HG02610 (cell line): Measurements from ENCODE around the gene BRINP1.
"Not testable (repeated sequence)": the region's sequence is repeated elsewhere in the genome, so short reads cannot be mapped to it uniquely, and the experiment has no call there.

ENCODE experiments used
- ATAC-seq: cut with Tn5 transposase; IDR thresholded peaks from one replicate; pipeline ENCODE4 v1.9.1; 2021; ENCODE audit warnings: mild to moderate bottlenecking, moderate library complexity; ENCODE audit not compliant: unreplicated experiment

The BRINP1 gene

DNA sequence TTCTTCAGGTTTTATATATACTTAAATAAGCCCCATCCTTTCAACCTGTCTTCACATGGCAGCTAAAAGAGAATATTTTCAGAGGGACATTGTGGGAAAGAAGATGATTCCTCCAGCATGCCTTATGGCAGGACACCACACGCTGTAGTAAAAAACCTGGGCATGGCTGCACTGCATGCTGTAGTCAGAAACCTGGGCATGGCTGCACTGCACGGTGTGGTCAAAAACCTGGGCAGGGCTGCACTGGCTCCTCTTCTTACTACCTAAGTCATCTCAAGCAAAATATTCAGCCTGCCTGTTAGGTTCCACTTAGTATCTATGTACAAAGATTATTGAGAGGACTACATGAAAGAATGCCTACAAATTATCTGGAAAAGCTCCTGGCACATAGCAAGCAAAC, 153.6 kb downstream of the BRINP1 start:
- ATAC-seq: no peak

- ATAC-seq: no peak
Measured at GRCh38 chr9:119213471-119213870, 155.8 kb downstream of the BRINP1 start.

- no peak for ATAC-seq
Measured at GRCh38 chr9:119197893-119198607, 171.2 kb downstream of the BRINP1 start.

DNA sequence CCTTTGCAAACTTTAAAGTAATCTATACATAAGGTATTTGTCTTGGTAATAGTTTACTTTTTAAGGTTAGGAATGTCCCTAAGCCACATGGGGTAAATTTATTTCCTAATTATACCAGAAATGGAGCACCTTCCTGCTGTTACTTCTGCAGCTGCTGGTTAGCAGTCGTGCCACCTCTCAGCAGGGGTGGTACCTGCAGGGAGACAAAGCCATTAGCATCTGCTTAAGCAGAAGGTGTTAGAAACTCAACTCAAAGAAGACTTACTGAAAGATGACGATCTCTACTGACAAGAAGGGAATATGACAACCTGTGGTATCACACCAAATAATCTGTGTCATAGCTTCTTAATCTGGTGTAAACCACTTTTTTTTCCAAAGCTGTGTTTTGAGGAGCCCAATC, 173.7 kb downstream of the BRINP1 start:
- ATAC-seq: no peak

DNA sequence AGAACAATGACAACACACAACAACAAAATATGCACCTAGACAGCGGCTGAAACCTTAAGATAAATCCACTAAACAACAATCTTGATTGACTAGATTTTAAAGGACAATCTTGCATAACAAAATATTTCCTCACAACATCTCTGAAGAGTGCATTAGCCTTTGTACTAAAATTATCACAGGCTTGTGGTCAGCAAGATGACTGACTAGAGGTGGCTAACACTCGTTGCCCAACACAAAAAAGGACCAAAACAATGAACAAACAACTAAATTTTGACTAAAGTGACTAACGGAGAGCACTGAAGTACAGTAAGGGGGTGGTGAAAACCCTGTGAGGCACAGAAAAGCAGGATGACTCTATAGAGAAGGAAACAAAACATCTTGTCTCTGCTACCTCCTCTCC, 183.9 kb downstream of the BRINP1 start:
- ATAC-seq: no peak

GRCh38 chr9:119184265-119184936, 184.8 kb downstream of the BRINP1 start:
- no peak for ATAC-seq

DNA sequence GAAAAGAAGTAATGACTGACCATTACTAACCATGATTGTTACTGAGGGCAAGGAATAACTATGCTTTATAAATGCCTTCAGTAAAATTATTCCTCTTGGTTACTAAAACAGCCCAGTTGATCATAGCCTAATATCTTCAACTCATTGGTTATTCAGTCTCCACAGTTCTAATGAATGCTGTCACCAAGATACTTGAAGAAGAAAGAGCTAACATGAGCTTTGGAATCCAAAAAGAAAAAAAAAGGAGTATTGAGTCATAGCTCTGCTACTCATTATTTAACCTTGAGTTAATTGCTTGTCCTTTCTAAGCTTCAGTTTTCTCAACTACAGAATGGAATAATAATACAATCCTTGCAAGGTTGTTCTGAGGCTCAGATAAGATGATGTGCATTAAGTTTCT, 187.7 kb downstream of the BRINP1 start:
- ATAC-seq: no peak

DNA sequence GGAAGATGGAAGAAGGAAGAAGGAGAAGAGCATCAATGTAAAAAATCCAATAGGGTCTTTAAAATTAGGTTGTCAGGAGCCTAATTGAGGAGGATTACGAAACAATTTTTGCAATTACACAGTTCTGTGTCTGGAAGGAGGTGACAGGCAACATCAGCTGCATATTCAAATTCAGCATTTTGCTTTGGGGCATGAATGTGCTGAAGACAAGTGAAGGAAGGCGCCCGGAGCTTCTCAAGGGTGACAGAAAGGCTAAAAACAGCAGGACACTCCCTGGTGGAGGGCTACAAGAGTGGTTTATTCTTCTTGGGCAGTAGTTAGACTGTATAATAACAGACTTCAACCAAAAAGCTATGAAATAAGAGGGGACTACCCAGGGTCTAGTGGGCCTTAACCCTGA, 188.3 kb downstream of the BRINP1 start:
- no peak for ATAC-seq

GRCh38 chr9:119179701-119180100, 189.5 kb downstream of the BRINP1 start:
- no peak for ATAC-seq

- ATAC-seq: no peak
Measured at GRCh38 chr9:119177196-119177595, 192.0 kb downstream of the BRINP1 start.

DNA sequence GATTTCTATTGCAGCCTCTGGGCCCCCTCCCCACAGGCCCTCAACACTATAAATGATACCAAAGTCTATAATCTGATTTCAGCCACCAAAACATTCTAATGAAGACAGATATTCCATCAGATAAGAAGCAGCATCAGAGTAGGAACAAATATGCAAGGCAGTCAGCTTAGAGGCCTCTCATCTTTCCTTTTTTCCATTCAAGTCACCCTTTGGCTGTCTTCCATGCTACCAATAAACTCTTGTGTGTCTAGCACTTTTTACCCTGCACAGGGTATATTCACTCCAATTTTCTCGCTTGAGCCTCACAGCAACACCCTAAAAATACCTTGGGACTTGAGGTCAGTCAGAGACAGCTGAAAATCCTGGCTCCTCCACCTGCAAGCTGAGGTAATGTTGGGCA, 193.7 kb downstream of the BRINP1 start:
- no peak for ATAC-seq

GRCh38 chr9:119169222-119169621, 200.0 kb downstream of the BRINP1 start:
- ATAC-seq: not testable (repeated sequence)

DNA sequence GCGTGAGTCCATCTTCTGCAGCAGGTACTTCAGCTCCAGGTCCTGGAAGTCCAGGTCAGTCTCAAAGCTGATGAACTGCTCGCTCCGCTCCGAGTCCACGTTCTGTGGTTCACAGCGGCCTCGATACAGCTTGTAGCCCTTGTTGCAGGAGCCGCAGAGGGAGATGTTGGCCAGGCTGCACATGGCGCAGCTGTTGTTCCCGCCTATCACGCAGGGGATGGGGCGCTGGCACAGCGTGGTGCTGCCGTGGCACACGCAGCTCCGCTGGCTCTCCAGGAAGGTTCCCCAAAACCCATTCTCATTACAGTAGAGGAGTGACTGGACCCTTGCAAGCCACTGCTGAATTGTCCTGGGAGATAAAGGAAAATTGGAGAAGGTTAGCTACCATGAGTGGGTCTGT, 201.4 kb downstream of the BRINP1 start:
- no peak for ATAC-seq

- ATAC-seq: no peak
Measured at GRCh38 chr9:119167267-119167666, 202.0 kb downstream of the BRINP1 start.

- no peak for ATAC-seq
Measured at GRCh38 chr9:119166096-119166495, 203.1 kb downstream of the BRINP1 start.

- ATAC-seq: no peak
Measured at GRCh38 chr9:119165131-119165530, 204.1 kb downstream of the BRINP1 start.

GRCh38 chr9:119164716-119165115, 204.5 kb downstream of the BRINP1 start:
- no peak for ATAC-seq

- no peak for ATAC-seq
Measured at GRCh38 chr9:119160551-119160950, 208.7 kb downstream of the BRINP1 start.

DNA sequence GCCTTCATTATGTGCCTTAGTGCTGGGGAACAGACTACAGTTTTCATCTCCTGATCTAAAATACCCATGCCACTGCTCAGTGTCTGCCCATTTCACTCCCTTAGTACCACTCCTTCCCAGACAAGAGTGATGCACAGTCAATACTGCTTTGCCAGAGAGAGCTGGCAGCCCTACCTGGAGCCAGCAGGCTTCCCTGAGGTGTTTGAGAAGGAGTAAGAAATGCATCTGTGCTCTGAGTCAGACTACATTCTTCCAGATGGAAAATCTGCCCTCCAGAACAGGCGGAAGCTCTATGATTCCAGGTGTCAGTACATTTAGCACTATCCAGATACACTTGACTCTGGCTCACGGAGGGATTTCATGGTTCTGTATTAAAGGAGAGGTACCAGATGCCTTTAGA, 209.8 kb downstream of the BRINP1 start:
- no peak for ATAC-seq

DNA sequence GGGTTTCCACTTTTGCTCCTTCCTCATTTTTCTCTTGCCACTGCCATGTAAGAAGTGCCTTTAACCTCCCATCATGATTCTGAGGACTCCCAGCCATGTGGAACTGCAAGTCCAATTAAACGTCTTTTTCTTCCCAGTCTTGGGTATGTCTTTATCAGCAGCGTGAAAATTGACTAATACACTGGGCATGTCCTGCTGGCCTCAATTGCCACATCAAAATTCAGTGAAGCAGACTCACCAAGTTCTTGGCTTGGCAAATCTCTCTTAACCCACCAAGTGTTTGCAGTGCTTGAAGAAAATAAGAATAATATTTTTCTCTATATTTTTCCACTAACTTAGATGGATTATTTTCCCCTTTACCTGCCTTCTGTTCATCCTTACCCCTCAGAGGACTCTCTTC, 212.0 kb downstream of the BRINP1 start:
- ATAC-seq: no peak

DNA sequence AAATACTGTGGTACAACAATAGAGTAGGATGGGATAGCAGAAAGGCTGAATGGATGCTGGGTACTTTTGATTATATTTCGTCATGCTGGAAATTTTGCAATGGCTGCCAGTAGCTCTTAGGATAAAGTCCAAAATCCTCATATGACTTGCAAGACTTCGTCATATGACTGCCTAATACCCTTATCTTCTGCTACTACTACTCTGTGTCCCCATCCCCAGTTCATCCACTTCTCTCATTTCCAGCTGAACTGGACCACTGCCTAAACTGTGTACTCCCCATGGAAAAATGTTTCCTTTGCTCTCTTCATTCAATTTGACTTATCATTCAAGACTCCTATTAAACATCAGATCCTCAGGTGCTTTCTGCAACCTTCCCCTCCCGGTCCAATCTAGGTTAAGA, 212.9 kb downstream of the BRINP1 start:
- no peak for ATAC-seq

- ATAC-seq: no peak
Measured at GRCh38 chr9:119154527-119154926, 214.7 kb downstream of the BRINP1 start.

GRCh38 chr9:119153402-119153801, 215.8 kb downstream of the BRINP1 start:
- ATAC-seq: no peak
